ENCODE results near the gene ANKRD34C.
A peak's percentile ranks its signal among the peaks of the same experiment; 100 is the strongest.

The ANKRD34C gene

DNA sequence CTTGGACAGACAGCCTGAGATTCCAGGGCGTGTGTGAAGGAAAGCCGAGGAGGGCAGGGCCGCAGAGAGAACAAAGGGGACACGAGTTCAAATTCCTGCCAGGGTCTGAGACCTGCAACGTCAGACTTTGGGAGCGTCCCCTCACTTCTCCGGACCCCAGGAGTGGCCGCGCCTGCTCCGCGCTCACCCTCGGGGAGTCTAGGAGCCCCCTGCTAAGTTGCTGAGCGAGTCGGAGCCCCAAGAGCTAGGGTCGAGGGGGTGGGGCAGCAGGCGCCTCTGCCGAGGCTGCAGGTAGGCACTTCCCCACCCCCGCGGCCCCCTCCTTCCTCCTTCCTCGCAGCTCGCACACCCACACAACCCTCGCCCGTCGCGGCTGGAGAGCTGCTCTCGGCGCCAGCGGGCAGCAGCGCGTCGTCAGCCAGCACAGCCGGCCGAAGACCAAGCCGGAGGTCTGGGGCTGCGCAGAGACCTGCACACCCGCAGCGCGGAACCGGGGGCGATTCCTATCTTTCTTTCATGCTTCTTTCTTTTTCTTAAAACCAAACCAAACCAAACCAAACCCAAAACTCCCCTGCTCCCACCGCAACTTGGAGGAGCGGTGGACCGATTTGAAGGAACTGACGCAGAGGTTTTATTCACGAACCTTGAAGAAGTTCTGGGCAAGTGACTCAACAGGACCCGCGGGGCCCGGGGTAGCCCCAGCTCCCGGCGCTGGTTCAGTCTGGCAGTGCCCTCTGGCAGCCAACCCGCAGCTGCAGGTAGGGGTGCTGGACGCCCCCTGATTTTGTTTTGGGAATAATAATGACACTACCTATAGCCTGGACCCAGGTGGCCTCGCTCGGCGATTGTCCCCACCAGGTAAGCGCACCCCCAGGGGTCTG lies at the start of gene ANKRD34C:
Gene ANKRD34C (plus strand): TSS at position 352 of the 881 bp plus-strand sequence. CDS start 10,563 bp downstream, outside the sequence.
- DNase-seq: no peak

DNA sequence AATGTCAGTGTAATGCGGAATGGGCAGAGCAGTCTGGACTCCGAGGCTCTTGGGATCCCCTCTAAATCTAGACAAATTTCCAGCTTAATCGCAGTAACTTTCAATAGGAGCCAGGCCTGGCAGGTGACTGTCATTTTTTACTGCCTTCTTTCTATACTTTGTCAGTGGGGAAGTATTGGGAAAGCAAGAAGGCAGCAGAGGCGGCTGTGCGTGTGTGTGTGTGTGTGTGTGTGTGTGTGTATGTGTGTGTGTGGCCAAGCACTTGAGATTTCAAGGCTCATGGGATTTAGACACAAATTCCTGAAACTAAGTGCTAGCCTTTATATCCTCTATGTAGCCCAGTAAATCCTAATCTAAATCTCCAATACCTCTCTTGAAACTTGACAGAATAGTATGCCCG lies 49.3 kb upstream of the ANKRD34C start:
- DNase-seq: no peak

DNA sequence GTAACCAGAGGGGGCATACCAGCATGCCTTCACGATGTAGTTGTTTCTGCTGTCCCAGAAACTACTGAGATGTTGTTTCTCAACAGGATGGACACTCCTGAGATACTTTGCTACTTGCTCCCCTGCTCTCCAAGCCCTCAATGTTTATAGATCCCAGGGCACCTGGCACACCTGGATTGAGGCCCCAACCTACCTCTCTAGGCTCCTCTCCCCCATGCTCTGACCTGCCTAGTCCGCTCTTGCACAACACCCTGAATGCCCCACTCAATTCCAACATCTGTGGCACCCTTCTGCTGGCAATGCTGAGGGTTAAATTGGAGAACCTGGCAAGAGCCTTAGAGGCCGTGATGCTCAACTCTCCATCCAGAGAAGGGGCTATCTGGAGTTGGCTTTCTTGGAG lies 42.5 kb upstream of the ANKRD34C start:
- no peak for DNase-seq

DNA sequence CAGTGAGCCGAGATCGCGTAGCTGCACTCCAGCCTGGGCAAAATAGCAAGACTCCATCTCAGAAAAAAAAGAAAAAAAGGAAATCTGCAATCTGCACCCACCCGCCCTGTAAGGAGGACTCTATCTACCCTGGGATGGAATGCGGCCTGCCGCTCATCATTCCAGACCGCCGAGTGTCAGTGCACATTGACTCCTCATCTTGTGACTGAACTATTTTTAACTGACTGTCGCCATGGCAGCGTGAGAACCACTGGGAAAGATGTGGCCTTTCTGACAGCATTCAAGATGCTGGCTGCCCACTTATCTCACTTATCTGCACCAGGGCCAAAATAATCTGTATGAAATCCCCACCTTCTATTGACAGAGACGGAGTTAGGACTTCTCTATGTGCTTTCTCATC lies 38.8 kb upstream of the ANKRD34C start:
- no peak for DNase-seq

DNA sequence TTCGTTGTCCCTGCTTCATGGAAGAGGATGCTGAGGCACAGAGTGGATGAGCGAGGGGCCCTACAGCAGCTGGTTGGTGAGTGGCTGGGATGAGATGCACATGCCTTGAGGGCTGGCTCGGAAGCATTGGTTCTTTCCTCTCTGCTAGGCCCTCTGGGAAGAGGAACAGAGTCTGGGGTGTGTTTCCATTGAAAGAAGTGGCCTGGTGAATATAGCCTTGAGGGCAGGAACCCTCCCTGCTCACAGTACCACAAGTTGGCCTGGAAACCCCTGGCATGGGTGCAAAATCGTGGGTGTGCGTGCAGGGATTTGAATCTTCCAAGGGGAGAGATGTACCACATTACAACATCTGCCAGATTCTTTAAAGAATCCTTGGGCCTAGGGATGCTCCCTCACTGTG lies 37.6 kb upstream of the ANKRD34C start:
- no peak for DNase-seq

GRCh38 chr15:79248183-79248582 lies 34.3 kb upstream of the ANKRD34C start:
- no peak for DNase-seq

DNA sequence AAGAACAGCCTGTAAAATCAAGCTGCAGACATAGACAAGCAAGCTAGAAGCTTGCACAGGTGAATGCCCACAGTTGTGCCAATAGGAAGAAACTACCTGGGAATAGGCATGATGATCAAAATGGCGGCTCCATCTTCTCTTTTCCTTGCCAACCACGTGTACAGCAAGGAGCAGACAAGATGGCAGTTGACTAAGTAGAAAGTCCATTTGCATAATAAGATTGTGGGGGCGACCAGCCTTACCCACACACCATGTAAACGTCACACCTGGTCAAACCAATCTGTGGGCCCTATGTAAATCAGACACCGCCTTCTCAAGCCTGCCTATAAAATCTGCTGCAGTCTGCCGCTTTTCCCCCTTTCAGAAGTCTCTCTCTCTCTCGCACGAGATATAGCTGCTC lies 25.1 kb upstream of the ANKRD34C start:
- DNase-seq: no peak

- DNase-seq: no peak
Measured at GRCh38 chr15:79261836-79262235, 20.7 kb upstream of the ANKRD34C start.

DNA sequence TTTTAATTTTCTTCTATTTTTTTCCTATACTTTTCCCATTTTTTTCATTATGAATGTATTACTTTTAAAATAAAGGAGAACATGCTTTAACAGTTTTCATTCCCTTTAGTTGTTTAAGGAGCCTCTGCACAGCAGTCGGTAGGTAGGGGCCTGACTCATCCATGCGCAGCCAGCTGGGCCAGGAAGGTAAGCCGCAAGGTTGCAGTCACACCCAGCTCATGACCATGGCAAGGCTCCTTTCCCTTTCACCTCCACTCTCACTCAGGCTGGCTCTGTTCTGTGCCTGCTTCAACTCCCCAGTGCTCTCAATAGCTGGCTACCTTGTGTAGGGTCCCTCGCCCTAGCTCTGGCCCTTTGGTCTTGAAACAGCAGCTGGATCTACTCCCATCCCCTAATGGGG lies 17.4 kb upstream of the ANKRD34C start:
- no peak for DNase-seq

DNA sequence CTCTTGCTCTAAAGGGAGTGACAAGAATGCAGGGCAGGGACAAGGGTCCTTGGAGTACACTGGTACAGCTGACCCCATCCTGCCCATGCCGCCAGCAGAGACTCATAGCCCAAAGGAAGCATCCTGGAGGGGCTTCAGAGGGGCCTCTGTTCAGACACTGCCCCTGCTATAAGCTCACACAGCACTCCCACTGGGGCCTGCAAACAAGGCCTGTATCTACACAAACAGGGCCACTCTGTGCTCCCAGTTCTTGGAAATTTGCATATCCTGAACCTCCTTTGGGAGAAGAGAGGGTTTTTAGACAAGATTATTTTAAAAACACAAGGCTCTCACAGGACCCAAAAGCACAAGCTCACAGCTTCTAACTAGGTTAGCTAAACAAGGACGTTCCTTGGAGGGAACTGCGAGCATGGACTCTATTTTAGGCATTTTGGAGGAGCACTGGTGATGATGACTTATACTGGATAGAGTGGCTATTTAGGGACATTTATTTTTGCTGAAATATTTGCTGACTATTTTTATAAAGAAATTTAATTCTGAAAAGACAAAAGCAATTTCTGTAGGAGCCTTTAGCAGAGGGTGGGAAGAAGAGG lies 16.4 kb upstream of the ANKRD34C start:
- no peak for DNase-seq

GRCh38 chr15:79283252-79284048 lies 928 bp downstream of the ANKRD34C start:
- DNase-seq: peak; percentile 32

- no peak for DNase-seq
Measured at GRCh38 chr15:79290642-79291275, 8.2 kb downstream of the ANKRD34C start.

DNA sequence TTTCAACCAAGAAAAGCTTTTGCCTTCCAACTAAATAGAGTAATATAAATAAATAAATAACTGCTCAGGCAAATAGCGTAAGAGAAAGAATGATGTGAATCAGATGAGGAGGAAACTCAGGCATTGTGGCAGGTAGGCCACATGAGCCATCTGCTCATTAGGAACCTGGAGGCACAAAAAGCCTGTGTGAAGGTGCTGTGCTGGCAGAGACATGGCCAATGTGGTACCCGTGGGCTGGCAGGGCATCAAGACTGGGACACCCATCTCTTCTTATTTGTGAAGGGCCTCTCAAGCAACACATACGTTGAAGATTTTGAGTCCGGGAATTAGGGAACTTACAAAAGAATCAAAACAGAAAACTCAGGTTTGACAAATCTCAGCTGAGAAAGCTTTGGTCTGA lies 9.5 kb downstream of the ANKRD34C start:
- no peak for DNase-seq

- DNase-seq: no peak
Measured at GRCh38 chr15:79294075-79294474, 11.6 kb downstream of the ANKRD34C start.

DNA sequence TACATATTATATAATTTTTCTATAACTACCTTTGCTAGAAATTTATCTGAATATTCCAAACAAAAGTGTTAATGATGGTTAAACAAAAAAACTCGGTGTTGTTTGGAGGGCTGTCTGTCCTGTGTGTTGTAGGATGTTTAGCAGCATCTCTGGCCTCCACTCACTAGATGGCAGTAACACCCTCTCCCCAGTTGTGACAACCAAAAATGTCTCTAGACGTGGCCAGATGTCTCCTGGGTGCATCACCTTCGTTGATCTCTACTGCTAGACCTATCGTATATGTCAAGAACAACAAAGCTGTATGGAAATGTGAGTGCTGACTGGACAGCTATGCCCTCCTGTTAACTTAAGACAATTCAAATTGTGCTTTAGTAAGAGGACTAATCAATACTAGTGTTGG lies 14.1 kb downstream of the ANKRD34C start:
- DNase-seq: no peak

DNA sequence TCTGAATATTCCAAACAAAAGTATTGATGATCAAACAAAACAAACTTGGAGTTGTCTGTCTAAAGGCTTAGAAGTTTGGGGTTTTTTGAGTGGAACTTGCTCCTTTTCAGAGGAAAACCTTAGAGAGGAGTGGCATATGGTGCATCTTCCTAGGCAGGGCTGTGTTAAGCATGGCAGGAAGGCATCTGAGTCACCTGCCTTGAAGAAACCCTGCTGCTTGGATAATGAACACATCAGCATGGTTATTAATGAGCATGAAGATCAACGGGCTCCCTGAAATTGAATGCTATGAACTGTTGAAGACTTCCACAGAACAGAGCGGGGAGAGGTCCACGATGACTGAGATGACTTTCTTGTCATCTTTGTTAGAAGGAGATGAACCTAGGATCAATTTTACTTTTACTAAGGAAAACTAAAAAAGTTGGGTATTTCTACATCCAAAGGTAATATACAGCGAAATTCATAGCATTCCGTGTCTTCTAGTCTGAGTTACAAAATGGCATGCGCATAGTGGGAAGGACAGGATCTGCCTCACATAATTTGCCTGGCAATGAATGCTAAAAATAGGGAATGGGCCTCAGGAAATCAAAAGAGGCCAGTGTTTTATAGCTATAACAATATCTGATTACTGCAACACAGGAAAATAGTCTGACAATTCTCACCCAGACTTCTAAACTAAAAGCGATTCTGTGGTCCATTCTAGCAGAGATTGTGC lies 16.8 kb downstream of the ANKRD34C start:
- no peak for DNase-seq

DNA sequence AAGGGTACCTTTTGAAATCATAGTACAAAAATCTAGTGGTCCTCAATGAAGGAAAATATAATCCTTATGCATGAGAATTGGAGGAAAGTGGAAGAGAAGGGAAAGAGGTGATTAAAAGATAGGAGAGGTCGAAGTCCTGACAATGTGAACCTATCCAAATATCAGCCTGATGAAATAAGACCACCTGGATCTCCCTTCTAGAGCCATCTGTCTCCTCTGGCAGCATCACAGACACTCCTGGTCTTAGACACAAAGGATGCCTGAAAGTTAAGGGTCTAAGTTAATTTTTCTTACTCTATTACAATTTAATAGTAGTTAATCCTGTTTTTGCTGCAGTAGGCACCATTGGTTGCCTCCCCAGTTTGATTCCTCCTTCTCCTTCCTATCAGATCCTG lies 17.3 kb downstream of the ANKRD34C start:
- DNase-seq: no peak

DNA sequence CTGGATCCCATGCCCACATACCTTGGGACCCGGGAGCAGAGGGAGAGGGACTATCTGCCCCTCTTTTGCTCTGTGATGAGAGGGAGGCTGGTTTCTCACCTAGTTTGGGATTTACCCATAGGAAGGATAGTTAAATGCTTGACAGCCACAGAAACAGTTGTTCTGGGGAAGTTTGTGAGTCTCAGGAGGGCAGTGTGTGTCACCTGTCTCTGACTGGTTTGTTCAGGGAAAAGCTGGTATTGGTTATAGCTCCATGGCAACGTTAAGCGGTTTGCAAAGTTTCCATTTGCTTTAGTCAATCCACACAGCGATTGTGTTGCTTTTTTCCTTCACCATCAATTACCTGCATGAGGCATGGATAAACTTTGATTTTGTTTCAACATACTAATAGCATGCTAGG lies 24.7 kb downstream of the ANKRD34C start:
- no peak for DNase-seq

- no peak for DNase-seq
Measured at GRCh38 chr15:79308874-79309273, 26.4 kb downstream of the ANKRD34C start.

DNA sequence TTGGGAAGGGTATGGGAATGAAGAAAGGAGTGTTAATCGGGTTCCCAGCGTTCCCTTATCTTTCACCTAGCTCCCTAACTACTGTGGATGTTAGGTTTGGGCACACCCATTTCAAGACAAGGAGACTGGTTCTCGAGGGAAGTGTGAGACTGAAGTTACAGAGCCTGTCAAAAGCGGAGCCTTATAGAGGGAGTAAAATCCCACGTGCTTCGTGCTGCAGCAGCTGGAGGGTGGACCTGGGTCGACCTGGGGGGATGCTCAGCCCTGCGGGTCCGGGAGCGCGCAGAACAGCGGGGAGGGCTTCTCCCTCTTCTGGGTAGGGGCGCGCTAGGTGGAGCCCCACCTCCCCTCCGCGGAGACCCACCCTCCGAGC lies 28.1 kb downstream of the ANKRD34C start:
- DNase-seq: no peak

GRCh38 chr15:79310985-79311900 lies 28.7 kb downstream of the ANKRD34C start, which contains the start of gene TMED3:
Gene TMED3, plus strand, starts transcription at chr15:79311112. Its CDS starts 138 bp downstream, at chr15:79311250.
- peak; percentile 77 for DNase-seq
